ENCODE results near the gene PRMT2. TPM values are rescaled to one million over a fixed set of nuclear protein-coding genes. Genes with fewer than 3 reads are reported as not detected.
A peak's percentile ranks its signal among the peaks of the same experiment; 100 is the strongest.
"Not testable (repeated sequence)": the region's sequence is repeated elsewhere in the genome, so short reads cannot be mapped to it uniquely, and the experiment has no call there.

Gene PRMT2
- total and polyA plus RNA-seq, 7 experiments from 2014 or later = 125 to 377 (median 268) TPM

DNA sequence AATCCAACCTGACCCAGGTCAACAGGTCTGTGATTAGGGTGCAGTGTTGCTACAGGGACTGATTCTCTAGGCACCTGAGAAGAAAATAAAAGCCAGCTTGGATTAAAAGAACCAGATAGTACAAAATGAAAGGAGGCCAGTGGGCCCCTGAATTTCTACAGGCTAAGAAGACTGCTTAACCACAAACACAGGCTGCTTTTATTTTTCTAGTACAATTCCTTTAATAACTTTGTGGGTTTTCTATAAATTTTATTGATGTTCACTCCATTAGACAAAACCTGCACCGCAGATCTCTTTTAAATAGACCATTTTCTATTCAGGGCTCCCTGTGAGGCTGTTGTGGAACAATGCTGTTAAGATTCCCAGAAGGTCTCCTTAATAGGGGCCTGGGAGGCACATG is 9.7 kb upstream of the PRMT2 start:
- Mint-ChIP-seq H3K27ac (peak overlapping the region in 8 of 9 donors; percentile 91 to 98 (median 96)), H3K4me1 (peaks cover 40 to 97% (median 83%) of the 10 kb centered on the region in 7 donors), H3K9me3 (peaks cover 0 to 18% (median 8%) of the 10 kb centered on the region in 11 donors), H3K36me3 (peaks cover 0 to 13% (median 0%) of the 10 kb centered on the region in 5 donors), H3K4me3 (peak overlapping the region in 7 of 10 donors; percentile 3 to 86 (median 71)), H3K27me3 (no peaks in the 10 kb centered on the region)
- POLR2A ChIA-PET = interaction anchor here (0.6 to 5.1 kb wide), 6 partner anchors 10 to 73 kb away, joined by 3 to 58 read pairs (median 4); partner anchors contain the start of gene PRMT2
- H3K36me3 ChIP-seq (ENCODE audit: control insufficient read depth in 2 of 3, insufficient read depth in 3 of 3, low read length in 3 of 3) = no peaks in the 10 kb centered on the region
- no peak overlapping the region for H3K4me3 ChIP-seq (ENCODE audit: low read length)
- peaks cover 27 to 71% of the 10 kb centered on the region in 2 donors for H3K4me1 ChIP-seq (ENCODE audit: control insufficient read depth in 2 of 2, insufficient read depth in 2 of 2, low read length in 2 of 2)
- intact Hi-C loops (cut with micrococcal nuclease) = loop anchor here in 1 of 2 donors (1.0 kb wide), 1 partner anchor 10 kb away; the partner anchor contains the start of gene PRMT2
- peak overlapping the region; percentile 53 for H3K27ac ChIP-seq (ENCODE audit: low read depth, low read length)
- CTCF ChIA-PET = interaction anchor here (1.2 kb wide), 1 partner anchor 58 kb away, joined by 3 read pairs; no protein-coding TSS in a partner anchor
- no peaks in the 10 kb centered on the region for H3K9me3 ChIP-seq (ENCODE audit: control insufficient read depth in 2 of 3, low read length in 3 of 3)
- H3K27me3 ChIP-seq (ENCODE audit: control insufficient read depth in 2 of 2, insufficient read depth in 2 of 2, low read length in 2 of 2) = no peaks in the 10 kb centered on the region
- ATAC-seq (no peak), DNase-seq (no peak)

DNA sequence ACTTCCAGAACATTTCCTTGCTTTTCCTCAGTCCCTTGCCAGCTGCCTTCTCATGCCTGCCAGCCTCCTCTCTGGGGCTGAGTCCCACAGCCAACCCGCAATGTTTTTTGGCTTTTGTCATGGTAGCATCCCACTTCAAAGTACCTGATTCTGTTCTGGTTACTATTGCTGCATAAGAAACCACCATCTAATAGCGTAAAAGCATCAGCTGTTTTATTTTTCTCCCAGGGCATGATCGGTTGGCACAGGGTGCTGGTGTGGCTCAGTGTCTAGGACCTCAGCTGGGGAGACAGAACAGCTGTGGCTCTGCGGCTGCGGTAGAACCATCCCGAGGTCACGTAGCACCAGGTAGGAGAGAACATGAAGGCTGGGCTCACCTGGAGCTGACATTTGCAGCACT is 8.9 kb upstream of the PRMT2 start:
- peak; percentile 66 for ATAC-seq
- intact Hi-C loops (cut with micrococcal nuclease) = loop anchor here in 1 of 2 donors (1.0 kb wide), 1 partner anchor 9 kb away; the partner anchor contains the start of gene PRMT2
- peaks cover 20 to 64% of the 10 kb centered on the region in 2 donors for H3K4me1 ChIP-seq (ENCODE audit: control insufficient read depth in 2 of 2, insufficient read depth in 2 of 2, low read length in 2 of 2)
- peak overlapping the region; percentile 28 for H3K4me3 ChIP-seq (ENCODE audit: low read length)
- peaks cover 0 to 18% (median 8%) of the 10 kb centered on the region in 11 donors for H3K9me3 Mint-ChIP-seq
- H3K27me3 ChIP-seq (ENCODE audit: control insufficient read depth in 2 of 2, insufficient read depth in 2 of 2, low read length in 2 of 2) = no peaks in the 10 kb centered on the region
- H3K27ac ChIP-seq (ENCODE audit: low read depth, low read length) = peak overlapping the region; percentile 61
- CTCF ChIA-PET = interaction anchor here (0.6 to 1.2 kb wide), 2 partner anchors 32 to 59 kb away, joined by 3 read pairs; no protein-coding TSS in a partner anchor
- no peaks in the 10 kb centered on the region for H3K36me3 ChIP-seq (ENCODE audit: control insufficient read depth in 2 of 3, insufficient read depth in 3 of 3, low read length in 3 of 3)
- H3K27me3 Mint-ChIP-seq = peaks cover 0 to 3% (median 0%) of the 10 kb centered on the region in 5 donors
- peaks cover 36 to 97% (median 83%) of the 10 kb centered on the region in 7 donors for H3K4me1 Mint-ChIP-seq
- DNase-seq = peak in 7 of 9 donors; percentile 58 to 86 (median 72)
- H3K9me3 ChIP-seq (ENCODE audit: control insufficient read depth in 2 of 3, low read length in 3 of 3) = no peaks in the 10 kb centered on the region
- POLR2A ChIA-PET = interaction anchor here (0.6 to 5.1 kb wide), 7 partner anchors 9 to 74 kb away, joined by 3 to 58 read pairs (median 6); partner anchors contain the start of gene PRMT2
- peak overlapping the region; percentile 33 to 86 (median 73) for H3K4me3 Mint-ChIP-seq
- peak overlapping the region; percentile 57 to 98 (median 95) for H3K27ac Mint-ChIP-seq
- peaks cover 0 to 16% (median 0%) of the 10 kb centered on the region in 5 donors for H3K36me3 Mint-ChIP-seq

DNA sequence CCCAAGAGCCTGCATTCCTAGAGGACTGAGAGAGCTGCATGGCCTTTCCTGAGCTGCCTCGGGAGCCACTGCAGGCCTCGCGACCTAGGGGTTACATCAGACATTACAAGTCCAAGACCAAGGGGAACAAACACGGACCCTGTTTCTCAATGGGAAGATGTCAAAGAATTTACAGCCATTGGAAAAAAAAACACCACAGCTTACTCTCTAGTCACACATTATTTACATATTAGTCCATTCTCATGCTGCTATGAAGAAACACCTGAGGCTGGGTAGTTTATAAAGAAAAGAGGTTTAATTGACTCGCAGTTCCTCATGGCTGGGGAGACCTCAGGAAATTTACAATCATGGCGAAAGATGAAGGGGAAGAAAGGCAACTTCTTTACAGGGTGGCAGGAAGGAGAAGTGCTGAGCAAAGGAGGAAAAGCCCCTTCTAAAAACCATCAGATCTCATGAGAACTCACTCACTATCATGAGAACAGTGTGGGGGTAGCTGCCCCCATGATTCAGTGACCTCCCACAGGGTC is 8.4 kb upstream of the PRMT2 start:
- H3K4me1 ChIP-seq (ENCODE audit: control insufficient read depth in 2 of 2, insufficient read depth in 2 of 2, low read length in 2 of 2) = peaks cover 15 to 59% of the 10 kb centered on the region in 2 donors
- DNase-seq = no peak

DNA sequence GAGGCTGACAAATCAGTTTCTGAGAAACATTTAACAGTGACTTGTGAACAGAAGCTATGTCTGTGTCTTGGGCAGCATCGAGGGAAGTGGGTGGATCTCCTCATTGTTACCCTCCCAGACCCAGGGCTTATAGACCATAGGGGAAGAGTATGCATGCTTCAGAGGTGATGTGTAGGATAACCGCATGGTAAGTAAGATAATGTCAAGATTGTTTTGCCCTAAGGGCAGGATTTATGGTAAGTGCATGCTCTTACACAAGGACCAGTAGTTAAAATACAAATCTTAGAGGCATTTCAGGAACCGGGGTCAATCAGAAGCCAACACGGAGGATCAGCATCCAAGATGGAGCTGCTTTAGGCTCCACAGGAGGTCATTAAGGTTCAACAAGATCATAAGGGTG is 7.7 kb upstream of the PRMT2 start:
- peaks cover 8 to 58% of the 10 kb centered on the region in 2 donors for H3K4me1 ChIP-seq (ENCODE audit: control insufficient read depth in 2 of 2, insufficient read depth in 2 of 2, low read length in 2 of 2)
- peaks cover 28 to 95% (median 81%) of the 10 kb centered on the region in 7 donors for H3K4me1 Mint-ChIP-seq

More for the DNA sequence above, 8.4 kb upstream of the PRMT2 start:
- ChIA-PET POLR2A (interaction anchor here (1.3 to 5.1 kb wide), 7 partner anchors 7 to 75 kb away, joined by 3 to 58 read pairs (median 8); partner anchors contain the start of gene PRMT2), CTCF (interaction anchor here (0.6 to 0.8 kb wide), 2 partner anchors 29 to 33 kb away, joined by 3 read pairs; no protein-coding TSS in a partner anchor)
- Mint-ChIP-seq H3K9me3 (peaks cover 0 to 19% (median 8%) of the 10 kb centered on the region in 11 donors), H3K27me3 (peaks cover 0 to 4% (median 0%) of the 10 kb centered on the region in 5 donors), H3K27ac (peak overlapping the region in 8 of 9 donors; percentile 91 to 98 (median 96)), H3K36me3 (peaks cover 0 to 16% (median 0%) of the 10 kb centered on the region in 5 donors), H3K4me1 (peaks cover 31 to 95% (median 81%) of the 10 kb centered on the region in 7 donors), H3K4me3 (peak overlapping the region in 9 of 10 donors; percentile 33 to 86 (median 75))
- no peaks in the 10 kb centered on the region for H3K36me3 ChIP-seq (ENCODE audit: control insufficient read depth in 2 of 3, insufficient read depth in 3 of 3, low read length in 3 of 3)
- H3K27me3 ChIP-seq (ENCODE audit: control insufficient read depth in 2 of 2, insufficient read depth in 2 of 2, low read length in 2 of 2) = no peaks in the 10 kb centered on the region
- intact Hi-C loops (cut with micrococcal nuclease) = loop anchor here in 1 of 2 donors (1.0 kb wide), 1 partner anchor 8 kb away; the partner anchor contains the start of gene PRMT2
- H3K9me3 ChIP-seq (ENCODE audit: control insufficient read depth in 2 of 3, low read length in 3 of 3) = no peaks in the 10 kb centered on the region
- no peak for ATAC-seq
- H3K27ac ChIP-seq (ENCODE audit: low read depth, low read length) = peak overlapping the region; percentile 61
- peak overlapping the region; percentile 28 for H3K4me3 ChIP-seq (ENCODE audit: low read length)

DNA sequence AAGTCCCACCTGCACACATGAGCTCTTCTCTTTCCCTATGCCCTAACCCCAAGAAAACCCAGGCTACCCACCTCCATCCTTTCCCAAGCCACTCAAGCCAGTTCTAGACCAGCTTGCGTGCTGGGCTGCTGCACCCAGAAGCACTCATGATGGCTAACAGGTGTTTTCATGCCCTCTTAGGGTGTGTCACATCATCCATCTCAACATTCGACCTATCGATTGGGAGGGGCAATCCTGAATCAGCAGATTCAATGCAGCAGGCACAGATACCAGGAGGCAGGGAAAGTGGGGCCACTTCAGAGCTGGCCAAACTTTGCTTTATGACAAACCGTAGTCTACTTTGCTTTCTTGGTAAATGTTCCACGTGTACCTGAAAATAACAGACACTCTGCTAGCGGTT is 6.6 kb upstream of the PRMT2 start:
- Histone ChIP-seq H3K9me3 (ENCODE audit: control insufficient read depth in 2 of 3, low read length in 3 of 3) (no peaks in the 10 kb centered on the region), H3K27ac (ENCODE audit: low read depth, low read length) (no peak overlapping the region), H3K4me3 (ENCODE audit: low read length) (no peak overlapping the region), H3K27me3 (ENCODE audit: control insufficient read depth in 2 of 2, insufficient read depth in 2 of 2, low read length in 2 of 2) (no peaks in the 10 kb centered on the region), H3K4me1 (ENCODE audit: control insufficient read depth in 2 of 2, insufficient read depth in 2 of 2, low read length in 2 of 2) (peaks cover 0 to 63% of the 10 kb centered on the region in 2 donors), H3K36me3 (ENCODE audit: control insufficient read depth in 2 of 3, insufficient read depth in 3 of 3, low read length in 3 of 3) (no peaks in the 10 kb centered on the region)
- peak overlapping the region in 1 of 10 donors; percentile 21 for H3K4me3 Mint-ChIP-seq
- ChIA-PET POLR2A (interaction anchor here (0.6 to 5.1 kb wide), 8 partner anchors 7 to 97 kb away, joined by 3 to 58 read pairs (median 6); partner anchors contain the start of gene PRMT2), CTCF (interaction anchor here (0.9 to 1.0 kb wide), 2 partner anchors 9 to 34 kb away, joined by 3 to 4 read pairs; no protein-coding TSS in a partner anchor)
- intact Hi-C loops (cut with micrococcal nuclease) = no loop called here
- peaks cover 0 to 4% (median 0%) of the 10 kb centered on the region in 5 donors for H3K27me3 Mint-ChIP-seq
- no peak for ATAC-seq
- H3K4me1 Mint-ChIP-seq = peaks cover 33 to 95% (median 85%) of the 10 kb centered on the region in 7 donors
- peak overlapping the region in 6 of 9 donors; percentile 41 to 98 (median 96) for H3K27ac Mint-ChIP-seq
- peaks cover 0 to 19% (median 8%) of the 10 kb centered on the region in 11 donors for H3K9me3 Mint-ChIP-seq
- peaks cover 0 to 16% (median 0%) of the 10 kb centered on the region in 5 donors for H3K36me3 Mint-ChIP-seq
- DNase-seq = no peak

More for the DNA sequence above, 7.7 kb upstream of the PRMT2 start:
- ChIA-PET CTCF (interaction anchor here (0.8 to 0.9 kb wide), 2 partner anchors 30 to 33 kb away, joined by 3 read pairs; no protein-coding TSS in a partner anchor), POLR2A (interaction anchor here (0.7 to 5.1 kb wide), 6 partner anchors 8 to 75 kb away, joined by 3 to 58 read pairs (median 10); partner anchors contain the start of gene PRMT2)
- no peak for ATAC-seq
- intact Hi-C loops (cut with micrococcal nuclease) = no loop called here
- H3K27me3 ChIP-seq (ENCODE audit: control insufficient read depth in 2 of 2, insufficient read depth in 2 of 2, low read length in 2 of 2) = no peaks in the 10 kb centered on the region
- H3K36me3 ChIP-seq (ENCODE audit: control insufficient read depth in 2 of 3, insufficient read depth in 3 of 3, low read length in 3 of 3) = no peaks in the 10 kb centered on the region
- no peaks in the 10 kb centered on the region for H3K9me3 ChIP-seq (ENCODE audit: control insufficient read depth in 2 of 3, low read length in 3 of 3)
- peak overlapping the region in 5 of 10 donors; percentile 15 to 86 (median 51) for H3K4me3 Mint-ChIP-seq
- H3K9me3 Mint-ChIP-seq = peaks cover 0 to 19% (median 8%) of the 10 kb centered on the region in 11 donors
- H3K36me3 Mint-ChIP-seq = peaks cover 0 to 16% (median 0%) of the 10 kb centered on the region in 5 donors
- no peak for DNase-seq
- peaks cover 0 to 4% (median 0%) of the 10 kb centered on the region in 5 donors for H3K27me3 Mint-ChIP-seq
- peak overlapping the region in 8 of 9 donors; percentile 68 to 98 (median 96) for H3K27ac Mint-ChIP-seq
- H3K27ac ChIP-seq (ENCODE audit: low read depth, low read length) = peak overlapping the region; percentile 61
- no peak overlapping the region for H3K4me3 ChIP-seq (ENCODE audit: low read length)

DNA sequence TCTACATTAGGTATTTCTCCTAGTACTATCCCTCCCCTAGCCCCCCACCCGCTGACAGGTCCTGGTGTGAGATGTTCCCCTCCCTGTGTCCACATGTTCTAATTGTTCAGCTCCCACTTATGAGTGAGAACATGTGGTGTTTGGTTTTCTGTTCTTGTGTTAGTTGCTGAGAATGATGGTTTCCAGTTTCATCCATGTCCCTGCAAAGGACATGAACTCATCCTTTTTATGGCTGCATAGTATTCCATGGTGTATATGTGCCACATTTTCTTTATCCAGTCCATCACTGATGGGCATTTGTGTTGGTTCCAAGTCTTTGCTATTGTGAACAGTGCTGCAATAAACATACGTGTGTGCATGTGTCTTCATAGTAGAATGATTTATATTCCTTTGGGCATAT is 4.6 kb upstream of the PRMT2 start:
- CTCF ChIA-PET; DNase-seq; H3K27me3 Mint-ChIP-seq; H3K36me3 ChIP-seq (ENCODE audit: control insufficient read depth in 2 of 3, insufficient read depth in 3 of 3, low read length in 3 of 3); H3K9me3 ChIP-seq (ENCODE audit: control insufficient read depth in 2 of 3, low read length in 3 of 3); intact Hi-C loops (cut with micrococcal nuclease); H3K4me3 ChIP-seq (ENCODE audit: low read length); ATAC-seq; H3K27me3 ChIP-seq (ENCODE audit: control insufficient read depth in 2 of 2, insufficient read depth in 2 of 2, low read length in 2 of 2); H3K27ac ChIP-seq (ENCODE audit: low read depth, low read length): not testable (repeated sequence)
- H3K9me3 Mint-ChIP-seq = peaks cover 0 to 15% (median 6%) of the 10 kb centered on the region in 11 donors
- POLR2A ChIA-PET = interaction anchor here (1.0 to 9.3 kb wide), 3 partner anchors 25 to 81 kb away, joined by 4 to 226 read pairs (median 219); no protein-coding TSS in a partner anchor
- peaks cover 40 to 86% (median 83%) of the 10 kb centered on the region in 7 donors for H3K4me1 Mint-ChIP-seq
- H3K27ac Mint-ChIP-seq = peak overlapping the region in 6 of 9 donors; percentile 16 to 87 (median 31)
- H3K4me3 Mint-ChIP-seq = peak overlapping the region in 1 of 10 donors; percentile 22
- H3K36me3 Mint-ChIP-seq = peaks cover 0 to 12% (median 0%) of the 10 kb centered on the region in 5 donors
- H3K4me1 ChIP-seq (ENCODE audit: control insufficient read depth in 2 of 2, insufficient read depth in 2 of 2, low read length in 2 of 2) = peaks cover 10 to 56% of the 10 kb centered on the region in 2 donors
